Ishikawa (cell line): ENCODE data around the gene ELF1.

Experiments used
- CEBPB ChIP-seq: IDR thresholded peaks from 2 replicates; pipeline ENCODE4 v1.6.1; 2012
- CREB1 ChIP-seq: IDR thresholded peaks from 2 replicates; pipeline ENCODE4 v1.6.1; 2012; ENCODE audit warnings: low read depth
- EGR1 ChIP-seq: IDR thresholded peaks from 2 replicates; pipeline ENCODE4 v1.6.1; 2012
- EP300 ChIP-seq: IDR thresholded peaks from 2 replicates; pipeline ENCODE4 v1.6.1; 2012; ENCODE audit warnings: borderline replicate concordance
- FOXM1 ChIP-seq: IDR thresholded peaks from 2 replicates; pipeline ENCODE4 v1.6.1; 2012; ENCODE audit warnings: low read depth, borderline replicate concordance
- NFIC ChIP-seq: IDR thresholded peaks from 2 replicates; pipeline ENCODE4 v1.6.1; 2012
- RAD21 ChIP-seq: IDR thresholded peaks from 2 replicates; pipeline ENCODE4 v1.6.1; 2012; ENCODE audit warnings: low read depth
- TAF1 ChIP-seq: IDR thresholded peaks from 2 replicates; pipeline ENCODE4 v1.6.1; 2012; ENCODE audit warnings: low read depth, mild to moderate bottlenecking
- TCF12 ChIP-seq: IDR thresholded peaks from 2 replicates; pipeline ENCODE4 v1.6.1; 2012; ENCODE audit warnings: low read depth
- TEAD4 ChIP-seq: IDR thresholded peaks from 2 replicates; pipeline ENCODE4 v1.6.1; 2012
- YY1 ChIP-seq: IDR thresholded peaks from 2 replicates; pipeline ENCODE4 v1.6.1; 2012; ENCODE audit warnings: low read depth
- ZBTB7A ChIP-seq: IDR thresholded peaks from 2 replicates; pipeline ENCODE4 v1.6.1; 2012; ENCODE audit warnings: low read depth
- TF ChIP-seq, protein P1 (sequence below): IDR thresholded peaks from 2 replicates; pipeline ENCODE4 v1.6.1; 2012
- TF ChIP-seq, protein P2 (sequence below): IDR thresholded peaks from 2 replicates; pipeline ENCODE4 v1.6.1; 2012; ENCODE audit warnings: low read depth, mild to moderate bottlenecking
- TF ChIP-seq, protein P3 (sequence below): IDR thresholded peaks from 2 replicates; pipeline ENCODE4 v1.6.1; 2012

Gene ELF1

DNA sequence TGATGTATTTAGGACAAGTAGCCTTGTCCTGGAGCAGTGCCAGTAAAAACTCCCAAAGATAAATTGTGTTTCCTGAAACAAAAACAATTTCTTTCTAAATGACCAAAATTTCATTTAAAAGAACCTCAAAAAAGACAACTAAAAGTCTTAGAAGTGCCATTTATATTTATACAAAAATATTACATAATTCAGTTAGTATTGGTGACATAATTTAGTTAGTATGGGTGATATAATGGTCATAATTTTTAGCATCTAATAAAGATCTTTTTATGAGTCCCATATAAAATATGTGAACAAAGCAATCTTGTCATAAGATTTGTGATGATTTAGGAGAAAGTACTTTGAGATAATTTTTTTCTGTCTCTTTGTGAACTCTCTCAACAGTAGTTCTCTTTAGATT is 76.0 kb downstream of the ELF1 start:
- TF ChIP-seq ZBTB7A = no peak
- no peak for TF ChIP-seq YY1
- TF ChIP-seq, protein P1, sequence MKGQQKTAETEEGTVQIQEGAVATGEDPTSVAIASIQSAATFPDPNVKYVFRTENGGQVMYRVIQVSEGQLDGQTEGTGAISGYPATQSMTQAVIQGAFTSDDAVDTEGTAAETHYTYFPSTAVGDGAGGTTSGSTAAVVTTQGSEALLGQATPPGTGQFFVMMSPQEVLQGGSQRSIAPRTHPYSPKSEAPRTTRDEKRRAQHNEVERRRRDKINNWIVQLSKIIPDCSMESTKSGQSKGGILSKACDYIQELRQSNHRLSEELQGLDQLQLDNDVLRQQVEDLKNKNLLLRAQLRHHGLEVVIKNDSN = no peak
- TF ChIP-seq CEBPB = no peak
- TF ChIP-seq CREB1 = no peak

DNA sequence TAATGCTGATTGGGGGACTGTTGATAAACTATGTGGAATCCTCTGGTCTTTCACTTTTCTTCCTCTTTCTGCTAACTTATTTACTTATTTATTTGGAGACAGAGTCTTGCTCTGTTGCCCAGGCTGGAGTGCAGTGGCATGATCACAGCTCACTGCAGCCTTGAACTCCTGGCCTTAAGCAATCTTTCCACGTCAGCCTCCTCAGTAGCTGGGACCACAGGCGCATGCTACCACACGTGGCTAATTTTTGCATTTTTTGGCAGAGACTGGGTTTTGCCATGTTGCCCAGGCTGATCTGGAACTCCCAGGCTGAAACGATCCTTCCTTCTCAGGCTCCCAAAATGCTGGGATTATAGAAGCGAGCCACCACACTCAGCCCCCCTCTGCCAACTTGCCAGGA is 77.5 kb downstream of the ELF1 start:
- TF ChIP-seq RAD21 = no peak

DNA sequence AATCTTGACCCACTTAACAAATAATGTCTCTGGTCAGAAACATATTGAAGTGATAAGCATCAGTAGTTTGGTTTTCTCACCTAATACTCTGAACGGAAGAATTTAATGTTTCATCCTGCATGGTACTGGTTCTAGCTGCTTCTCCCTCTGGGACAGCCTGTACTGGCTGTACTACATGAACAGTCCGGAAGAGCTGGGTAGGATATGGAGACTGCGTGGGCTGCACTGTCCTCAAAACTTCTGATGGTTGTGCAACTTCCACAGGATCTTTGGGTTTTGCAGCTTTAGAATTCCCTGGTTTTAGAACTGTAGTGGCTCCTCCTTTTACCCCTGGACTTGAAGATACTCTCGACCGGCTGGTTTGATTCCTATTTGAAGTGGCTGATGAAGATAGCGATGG is 78.3 kb downstream of the ELF1 start:
- TF ChIP-seq CREB1 (no peak), YY1 (no peak)

DNA sequence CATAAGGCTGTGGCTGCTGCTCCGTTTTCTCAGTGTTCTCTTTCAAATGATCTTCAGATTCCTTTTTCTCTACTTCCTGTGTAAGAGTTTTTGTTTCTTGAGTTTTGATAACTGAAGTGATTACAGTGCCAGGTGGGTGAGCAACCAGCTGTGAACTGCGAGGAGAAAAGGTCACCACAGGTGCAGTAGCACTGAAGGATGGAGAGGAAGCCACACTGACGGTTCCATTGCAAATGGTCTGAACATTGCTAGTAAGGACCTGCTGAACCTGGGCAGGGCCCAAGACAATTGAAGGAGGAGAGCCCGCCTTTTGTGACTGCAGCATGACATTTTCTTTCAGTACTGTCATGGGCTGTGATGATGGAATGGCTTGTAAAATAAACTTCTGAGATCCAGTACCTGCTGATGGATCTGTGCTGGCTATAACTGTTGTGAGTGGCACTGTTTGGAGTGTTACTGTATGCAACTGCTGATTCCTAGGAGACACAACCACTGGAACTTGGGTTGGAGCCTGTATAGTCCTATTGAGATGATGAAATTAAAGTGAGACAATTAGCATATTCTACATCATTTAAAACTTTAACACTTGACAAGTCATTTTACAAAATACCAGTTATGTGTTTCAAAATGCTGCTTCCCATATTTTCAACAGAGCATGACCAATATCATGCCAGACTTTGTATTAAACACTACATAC is 85.5 kb downstream of the ELF1 start:
- no peak for TF ChIP-seq TCF12
- TF ChIP-seq, protein P2, sequence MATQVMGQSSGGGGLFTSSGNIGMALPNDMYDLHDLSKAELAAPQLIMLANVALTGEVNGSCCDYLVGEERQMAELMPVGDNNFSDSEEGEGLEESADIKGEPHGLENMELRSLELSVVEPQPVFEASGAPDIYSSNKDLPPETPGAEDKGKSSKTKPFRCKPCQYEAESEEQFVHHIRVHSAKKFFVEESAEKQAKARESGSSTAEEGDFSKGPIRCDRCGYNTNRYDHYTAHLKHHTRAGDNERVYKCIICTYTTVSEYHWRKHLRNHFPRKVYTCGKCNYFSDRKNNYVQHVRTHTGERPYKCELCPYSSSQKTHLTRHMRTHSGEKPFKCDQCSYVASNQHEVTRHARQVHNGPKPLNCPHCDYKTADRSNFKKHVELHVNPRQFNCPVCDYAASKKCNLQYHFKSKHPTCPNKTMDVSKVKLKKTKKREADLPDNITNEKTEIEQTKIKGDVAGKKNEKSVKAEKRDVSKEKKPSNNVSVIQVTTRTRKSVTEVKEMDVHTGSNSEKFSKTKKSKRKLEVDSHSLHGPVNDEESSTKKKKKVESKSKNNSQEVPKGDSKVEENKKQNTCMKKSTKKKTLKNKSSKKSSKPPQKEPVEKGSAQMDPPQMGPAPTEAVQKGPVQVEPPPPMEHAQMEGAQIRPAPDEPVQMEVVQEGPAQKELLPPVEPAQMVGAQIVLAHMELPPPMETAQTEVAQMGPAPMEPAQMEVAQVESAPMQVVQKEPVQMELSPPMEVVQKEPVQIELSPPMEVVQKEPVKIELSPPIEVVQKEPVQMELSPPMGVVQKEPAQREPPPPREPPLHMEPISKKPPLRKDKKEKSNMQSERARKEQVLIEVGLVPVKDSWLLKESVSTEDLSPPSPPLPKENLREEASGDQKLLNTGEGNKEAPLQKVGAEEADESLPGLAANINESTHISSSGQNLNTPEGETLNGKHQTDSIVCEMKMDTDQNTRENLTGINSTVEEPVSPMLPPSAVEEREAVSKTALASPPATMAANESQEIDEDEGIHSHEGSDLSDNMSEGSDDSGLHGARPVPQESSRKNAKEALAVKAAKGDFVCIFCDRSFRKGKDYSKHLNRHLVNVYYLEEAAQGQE = no peak
- TF ChIP-seq ZBTB7A = no peak
- no peak for TF ChIP-seq TAF1
- no peak for TF ChIP-seq RAD21
- TF ChIP-seq, protein P1 = no peak
- no peak for TF ChIP-seq TEAD4
- no peak for TF ChIP-seq NFIC
- no peak for TF ChIP-seq YY1
- TF ChIP-seq FOXM1 = no peak
- no peak for TF ChIP-seq EGR1
- TF ChIP-seq CREB1 = no peak
- TF ChIP-seq EP300 = no peak
- TF ChIP-seq, protein P3, sequence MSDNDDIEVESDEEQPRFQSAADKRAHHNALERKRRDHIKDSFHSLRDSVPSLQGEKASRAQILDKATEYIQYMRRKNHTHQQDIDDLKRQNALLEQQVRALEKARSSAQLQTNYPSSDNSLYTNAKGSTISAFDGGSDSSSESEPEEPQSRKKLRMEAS = no peak
- TF ChIP-seq CEBPB = no peak

DNA sequence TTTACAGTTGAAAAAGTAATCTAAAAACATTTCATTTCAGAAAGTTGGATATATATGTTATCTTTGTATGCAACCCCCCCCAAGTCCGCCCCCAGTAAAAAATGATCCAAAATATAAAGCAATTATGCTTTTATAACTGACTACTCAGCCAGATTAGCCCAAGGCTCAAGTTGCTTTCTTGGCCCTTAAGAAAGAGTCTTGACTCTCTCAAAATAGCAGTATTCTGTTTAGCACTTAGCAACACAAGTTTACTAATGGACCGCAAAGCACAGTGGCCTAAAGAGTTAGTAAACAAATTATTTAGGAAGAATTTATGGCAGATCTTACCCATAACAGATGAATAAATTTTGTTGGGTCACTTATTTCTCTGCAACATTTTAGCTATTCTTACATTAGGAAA is 86.9 kb downstream of the ELF1 start:
- TF ChIP-seq ZBTB7A (no peak), YY1 (no peak), EGR1 (no peak), TAF1 (no peak), EP300 (no peak), FOXM1 (no peak), CREB1 (no peak), NFIC (no peak), RAD21 (no peak), CEBPB (no peak), TCF12 (no peak), TEAD4 (no peak)
- TF ChIP-seq, protein P1 = no peak
- TF ChIP-seq, protein P2 = no peak
- TF ChIP-seq, protein P3 = no peak

DNA sequence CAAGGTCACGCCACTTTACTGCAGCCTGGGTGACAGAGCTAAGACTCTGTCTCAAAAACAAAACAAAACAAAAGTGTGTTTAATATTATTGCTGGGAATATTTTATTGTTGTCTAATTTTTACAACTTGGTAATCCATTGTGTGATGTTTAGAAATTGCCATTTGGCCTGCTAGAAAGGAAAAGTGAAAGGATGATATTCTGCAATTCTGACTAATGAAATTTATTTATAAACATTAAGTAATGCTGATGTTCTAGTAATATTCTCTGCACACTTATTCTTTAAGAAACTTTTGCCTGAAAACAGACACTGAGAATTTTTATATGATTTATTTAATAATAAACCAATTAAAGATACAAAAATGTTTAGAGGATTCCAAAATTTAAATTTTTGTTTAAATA is 87.4 kb downstream of the ELF1 start:
- TF ChIP-seq TAF1 (no peak), CREB1 (no peak), EP300 (no peak), RAD21 (no peak), FOXM1 (no peak), NFIC (no peak), TEAD4 (no peak), ZBTB7A (no peak), YY1 (no peak), TCF12 (no peak), CEBPB (no peak), EGR1 (no peak)
- TF ChIP-seq, protein P3 = no peak
- TF ChIP-seq, protein P2 = no peak
- TF ChIP-seq, protein P1 = no peak
